DMS 273 treated with DMSO at 0.1 percent for 48 hours (cell line): ENCODE measurements around the gene ZNF878.

Experiments used
- DNase-seq: peaks from one replicate; lab custom pipeline; 2025; lab: John Stamatoyannopoulos, UW

Gene ZNF878

DNA sequence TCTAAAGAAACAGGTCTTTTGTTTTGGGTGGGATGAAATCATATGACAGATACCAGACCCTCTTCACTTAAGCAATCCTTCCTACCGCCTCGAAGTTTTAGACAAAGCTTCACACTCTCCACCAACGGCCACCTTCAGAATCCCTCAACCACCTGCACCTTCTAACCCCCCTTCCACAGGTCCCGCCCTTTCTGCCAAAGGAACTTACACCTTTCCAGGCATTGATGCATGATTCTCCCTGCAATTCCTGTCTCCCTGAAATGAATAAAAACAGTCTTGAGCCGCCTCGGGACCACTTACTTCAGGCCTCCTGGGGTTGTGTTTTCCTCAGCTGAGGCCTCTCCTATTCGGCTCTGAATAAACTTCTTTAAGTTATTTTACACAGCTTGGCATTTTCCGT lies 18.1 kb downstream of the ZNF878 start:
- no peak for DNase-seq

DNA sequence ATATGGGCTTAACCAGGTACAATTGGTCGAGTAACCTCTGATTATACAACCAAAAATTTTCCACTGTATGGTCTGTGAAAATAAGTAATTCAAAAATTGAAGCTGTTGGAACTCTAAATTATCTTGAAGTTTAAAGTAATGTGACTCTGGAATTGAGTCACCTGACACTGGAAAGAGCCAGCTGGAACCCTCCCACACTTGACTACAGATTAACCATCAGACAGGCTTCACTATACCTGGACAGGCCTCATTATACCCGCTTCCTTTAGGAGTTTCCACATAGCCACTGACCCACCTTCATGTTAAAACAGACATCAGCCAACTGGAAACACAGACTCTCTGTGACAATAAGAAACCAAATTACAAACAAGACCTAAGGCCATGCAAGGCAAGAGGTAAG lies 18.6 kb downstream of the ZNF878 start:
- no peak for DNase-seq

DNA sequence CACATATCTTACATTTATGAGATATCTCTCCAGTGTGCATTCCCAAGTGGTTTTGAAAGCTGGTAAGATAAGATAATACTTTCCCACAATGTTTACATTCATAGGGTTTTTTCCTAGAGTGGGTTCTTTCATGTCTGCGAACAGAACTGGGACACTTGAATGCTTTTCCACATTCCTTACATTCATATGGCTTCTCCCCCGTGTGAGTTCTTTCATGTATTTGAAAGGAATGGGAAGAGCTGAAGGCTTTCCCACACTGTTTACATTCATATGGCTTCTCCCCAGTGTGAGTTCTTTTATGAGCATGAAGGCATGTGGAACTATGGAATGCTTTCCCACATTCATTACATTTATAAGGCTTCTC lies 37.0 kb downstream of the ZNF878 start:
- DNase-seq, result no peak

DNA sequence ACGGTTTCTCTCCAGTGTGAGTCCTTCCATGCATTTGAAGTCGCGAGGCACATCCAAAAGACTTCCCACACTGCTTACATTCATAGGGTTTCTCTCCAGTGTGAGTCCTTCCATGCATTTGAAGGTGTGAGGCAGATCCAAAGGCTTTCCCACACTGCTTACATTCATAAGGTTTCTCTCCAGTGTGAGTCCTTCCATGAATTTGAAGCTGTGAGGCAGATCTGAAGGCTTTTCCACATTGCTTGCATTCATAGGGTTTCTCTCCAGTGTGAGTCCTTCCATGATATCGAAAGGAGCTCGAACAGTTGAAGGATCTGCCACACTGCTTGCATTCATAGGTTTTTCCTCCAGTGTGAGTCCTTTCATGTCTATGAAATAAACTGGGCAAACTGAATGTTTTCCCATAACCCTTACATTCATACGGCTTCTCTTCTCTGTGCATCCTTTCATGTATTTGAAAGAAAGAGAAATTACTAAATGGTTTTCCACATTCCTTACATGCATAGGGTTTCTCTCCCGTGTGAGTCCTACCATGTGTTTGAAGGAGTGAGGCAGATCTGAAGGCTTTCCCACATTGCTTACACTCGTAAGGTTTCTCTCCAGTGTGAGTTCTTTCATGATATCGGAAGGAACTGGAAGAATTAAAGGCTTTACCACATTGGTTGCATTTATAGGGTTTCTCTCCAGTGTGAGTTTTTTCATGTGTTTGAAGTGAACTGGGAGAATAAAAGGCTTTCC lies 37.6 kb downstream of the ZNF878 start:
- DNase-seq, result no peak

DNA sequence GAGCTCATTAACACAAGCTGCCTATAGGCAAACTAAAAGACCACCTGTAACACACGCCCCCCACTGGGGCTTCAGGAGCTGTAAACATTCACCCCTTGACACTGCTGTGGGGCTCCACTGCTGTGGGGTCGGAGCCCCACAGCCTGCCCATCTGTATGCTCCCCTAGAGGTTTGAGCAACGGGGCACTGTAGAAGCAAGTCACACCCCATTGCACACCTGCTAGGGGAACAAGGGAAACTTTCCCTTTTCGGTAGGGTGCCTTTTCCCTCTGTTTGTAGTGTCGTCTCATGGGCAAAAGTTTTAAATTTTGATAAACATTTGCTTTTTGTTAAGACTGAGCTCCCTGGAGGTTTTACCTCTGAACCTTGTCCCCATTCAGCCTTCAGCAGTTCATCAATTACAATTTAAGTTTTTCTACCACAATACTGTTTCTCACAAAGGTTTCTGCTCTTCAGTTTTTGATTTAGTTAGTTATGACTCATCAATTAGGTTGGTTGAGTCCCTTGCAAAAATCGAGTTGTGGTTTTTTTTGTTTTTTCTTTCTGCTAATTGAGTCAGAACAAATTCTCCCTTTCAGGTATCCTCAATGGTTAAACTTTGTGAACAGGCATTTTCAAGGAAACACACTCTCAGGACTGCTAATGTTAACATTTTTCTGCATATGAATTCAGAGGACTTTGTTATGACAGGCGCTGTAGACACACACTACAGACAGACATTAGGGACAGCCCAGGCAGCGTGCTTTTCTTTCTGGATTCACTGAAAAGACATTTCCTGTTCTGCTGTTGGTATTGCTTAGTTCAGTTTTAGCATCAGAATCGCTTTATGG lies 52.4 kb downstream of the ZNF878 start:
- DNase-seq, result no peak

DNA sequence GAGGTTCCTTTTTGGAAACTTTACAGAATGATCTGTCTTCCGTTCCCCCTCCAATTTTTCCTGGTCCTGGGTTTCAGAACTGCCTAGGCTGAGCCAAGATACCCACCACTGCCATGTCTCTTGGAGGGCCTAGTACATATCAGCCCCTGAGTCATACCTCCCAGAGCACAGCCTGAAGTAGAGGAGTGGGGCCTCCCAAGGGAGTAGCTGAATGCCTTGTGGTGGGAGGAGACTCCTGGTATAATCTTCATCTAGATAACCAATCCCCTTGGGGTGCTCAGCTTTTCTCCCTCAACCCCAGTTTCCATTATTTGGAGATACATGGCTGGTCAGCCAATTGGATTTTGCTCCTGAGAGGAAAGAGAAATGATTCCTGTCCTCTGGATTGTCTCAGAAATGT lies 57.6 kb downstream of the ZNF878 start:
- DNase-seq, result no peak
